ENCODE results near the gene RIMS4.
"Not testable (repeated sequence)": the region's sequence is repeated elsewhere in the genome, so short reads cannot be mapped to it uniquely, and the experiment has no call there.

RIMS4 gene

DNA sequence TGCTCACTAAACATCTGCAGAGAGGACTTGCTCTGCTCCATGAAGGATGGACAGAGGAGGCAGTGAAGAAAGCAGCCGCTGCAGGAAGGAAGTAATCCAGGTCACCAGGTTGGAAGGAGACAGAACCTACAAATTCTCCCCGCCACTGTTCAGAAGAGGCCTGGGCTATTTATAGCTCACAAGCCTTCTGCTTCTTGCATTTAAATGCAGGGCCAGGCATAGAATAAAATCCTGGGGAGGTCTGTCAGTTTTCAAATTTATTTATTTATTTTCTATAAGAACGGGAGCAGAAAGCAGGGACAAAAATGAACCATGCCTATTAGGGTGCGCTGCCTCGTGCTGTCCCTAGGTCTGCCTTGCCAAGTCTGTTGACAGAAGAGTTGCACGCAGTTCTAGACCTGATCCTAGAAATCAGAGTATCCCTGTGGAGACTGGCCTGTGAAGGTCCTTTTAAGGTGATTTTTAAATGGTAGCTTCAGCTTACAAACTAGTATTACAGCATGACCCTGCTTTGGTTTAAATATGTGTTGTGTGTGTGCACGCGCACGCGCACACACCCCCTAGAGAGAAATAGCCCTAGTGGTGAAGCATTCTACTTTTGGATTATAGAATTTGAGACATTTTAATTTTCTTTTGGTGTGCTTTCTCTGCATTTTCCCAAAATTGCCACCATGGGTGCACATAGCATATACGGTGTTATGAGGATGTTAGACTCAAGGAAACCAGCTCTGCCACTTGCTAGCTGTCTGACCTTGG, 19.5 kb downstream of the RIMS4 start:
- DNase-seq = no peak

DNA sequence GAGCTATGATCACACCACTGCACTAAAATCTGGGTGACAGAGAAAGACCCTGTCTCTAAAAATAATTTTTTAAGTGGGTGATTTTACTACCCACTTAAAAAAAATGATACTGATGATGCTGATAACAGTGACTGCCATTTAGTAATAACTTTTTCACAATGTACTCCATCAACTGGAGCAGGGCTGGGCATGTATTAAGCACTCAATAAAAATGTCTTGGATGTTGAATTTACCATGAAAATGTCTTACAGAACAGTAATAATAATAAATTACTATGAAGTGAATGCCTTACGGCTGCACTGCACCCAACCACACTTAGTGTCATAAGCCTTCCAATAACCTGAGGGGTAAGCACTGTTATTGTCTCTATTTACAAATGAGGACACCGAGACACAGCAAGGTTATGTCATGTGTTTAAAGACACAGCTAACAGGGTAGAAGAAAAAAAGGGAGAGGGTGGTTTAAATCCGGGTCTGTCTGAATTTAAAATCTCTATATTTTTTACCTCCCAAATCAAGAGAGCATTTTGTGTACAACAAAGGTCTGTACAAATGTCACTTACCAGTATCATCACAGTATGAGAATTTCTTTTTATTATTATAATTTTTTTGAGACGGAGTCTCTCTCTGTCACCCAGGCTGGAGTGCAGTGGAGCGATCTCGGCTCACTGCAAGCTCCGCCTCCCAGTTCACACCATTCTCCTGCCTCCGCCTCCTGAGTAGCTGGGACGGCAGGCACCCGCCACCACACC, 21.5 kb downstream of the RIMS4 start:
- DNase-seq = no peak

DNA sequence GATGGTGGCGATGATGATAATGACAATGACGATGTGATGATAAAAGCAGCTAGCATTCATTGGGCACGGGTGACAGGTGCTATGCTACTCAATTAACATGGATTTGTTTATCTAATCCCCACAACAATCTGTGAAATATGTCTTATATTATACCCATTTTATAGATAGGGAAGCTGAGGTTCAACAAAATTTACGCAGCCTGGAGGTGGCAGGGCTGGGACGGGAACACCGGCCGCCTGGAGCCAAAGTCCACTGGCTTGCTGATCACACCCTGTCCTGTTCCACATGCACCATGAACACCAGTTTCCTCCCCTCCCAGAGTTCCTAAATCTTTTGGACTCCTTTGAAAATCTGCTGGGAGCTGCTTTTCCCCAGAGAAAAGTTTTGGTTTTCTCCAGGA, 23.0 kb downstream of the RIMS4 start:
- no peak for DNase-seq

DNA sequence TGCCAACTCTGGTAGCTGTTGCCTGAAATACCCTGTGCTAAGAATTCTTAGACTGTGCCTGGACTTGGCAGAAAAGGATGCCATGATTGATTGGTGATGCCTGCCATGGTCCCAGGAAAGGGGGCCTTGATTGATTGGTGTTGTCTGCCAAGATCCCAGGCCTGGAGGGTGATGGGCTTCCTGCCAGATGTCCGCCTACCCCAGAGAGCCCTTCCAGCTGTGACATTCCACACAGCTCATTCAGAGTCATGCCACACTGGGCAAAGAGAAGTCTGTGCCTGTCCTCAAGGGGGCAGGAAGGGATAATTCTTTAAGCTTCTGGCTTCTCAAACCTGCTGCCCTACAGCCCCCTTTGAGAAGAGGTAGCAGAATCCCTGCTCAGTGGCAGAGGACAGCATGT, 24.6 kb downstream of the RIMS4 start:
- no peak for DNase-seq

DNA sequence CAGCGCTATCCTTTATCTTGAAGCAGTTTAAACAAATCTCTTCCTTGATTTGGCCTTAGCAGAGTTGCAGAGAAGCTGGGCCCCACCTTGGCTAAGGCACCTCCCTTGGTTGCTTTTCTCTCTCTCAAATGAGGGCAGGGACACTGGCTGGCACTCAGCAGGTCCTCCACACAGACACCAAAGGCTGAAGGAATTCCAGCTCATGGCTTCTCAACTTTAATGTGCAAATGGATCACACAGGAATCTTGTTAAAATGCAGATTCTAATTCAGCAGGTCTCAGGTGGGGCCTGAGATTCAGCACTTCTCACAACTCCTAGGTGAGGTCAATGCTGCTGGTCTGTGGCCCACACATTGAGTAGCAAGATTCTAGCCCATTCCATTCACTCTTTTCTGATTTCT, 25.7 kb downstream of the RIMS4 start:
- no peak for DNase-seq

DNA sequence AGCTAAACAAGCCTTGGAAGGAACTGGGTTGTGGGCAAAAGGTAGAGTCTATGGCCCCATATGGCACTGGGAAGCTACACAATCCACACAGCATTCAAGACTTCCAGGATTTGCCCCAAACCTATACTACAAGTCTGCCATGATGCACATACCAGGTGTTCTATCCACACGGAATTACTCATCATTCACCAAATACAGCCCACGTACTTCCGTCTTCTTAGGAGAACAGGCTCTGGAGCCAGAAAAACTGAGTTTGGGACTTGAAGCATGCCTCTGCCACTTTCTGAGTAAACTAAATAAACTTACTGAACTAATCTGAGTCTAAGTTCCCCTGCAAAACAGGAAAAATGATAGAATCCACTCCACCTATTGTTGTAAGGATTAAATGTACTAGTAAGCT, 28.6 kb downstream of the RIMS4 start:
- no peak for DNase-seq

DNA sequence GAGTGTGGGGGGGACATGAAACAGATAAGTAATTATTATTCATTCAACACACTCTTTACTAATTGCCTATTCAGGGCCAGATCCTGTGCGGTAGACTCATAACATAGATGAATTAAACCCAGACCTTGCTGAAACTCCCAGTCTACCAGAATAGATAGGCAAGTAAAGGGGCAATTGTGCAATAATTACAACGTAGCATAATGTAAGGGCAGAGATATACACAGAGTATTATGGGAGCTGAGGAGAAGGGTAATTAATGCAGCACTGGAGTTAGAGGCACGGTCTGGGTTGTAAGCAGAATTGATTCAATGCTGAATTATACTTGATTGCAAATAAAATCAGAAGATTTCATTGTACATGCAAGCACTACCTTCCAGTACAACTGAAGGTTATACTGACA, 29.2 kb downstream of the RIMS4 start:
- DNase-seq = no peak

DNA sequence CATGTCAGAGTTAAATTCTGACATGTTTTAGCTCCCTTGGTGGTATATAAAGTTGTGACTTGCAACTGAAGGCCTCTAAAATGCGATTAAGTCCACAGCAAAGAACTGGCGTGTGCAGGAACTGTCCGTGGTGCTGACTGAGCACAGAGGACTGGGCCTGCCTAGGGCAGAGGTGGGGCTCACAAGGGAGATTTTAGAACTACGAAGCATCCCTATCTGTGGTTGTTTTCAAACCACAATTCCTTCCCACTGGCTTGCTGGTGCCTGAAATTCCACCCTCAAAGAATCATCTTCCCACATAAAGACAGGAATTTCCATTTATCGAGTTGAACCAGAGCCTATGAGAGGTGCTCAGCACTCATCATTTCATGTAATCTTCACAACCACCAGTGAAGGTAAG, 30.1 kb downstream of the RIMS4 start:
- no peak for DNase-seq

DNA sequence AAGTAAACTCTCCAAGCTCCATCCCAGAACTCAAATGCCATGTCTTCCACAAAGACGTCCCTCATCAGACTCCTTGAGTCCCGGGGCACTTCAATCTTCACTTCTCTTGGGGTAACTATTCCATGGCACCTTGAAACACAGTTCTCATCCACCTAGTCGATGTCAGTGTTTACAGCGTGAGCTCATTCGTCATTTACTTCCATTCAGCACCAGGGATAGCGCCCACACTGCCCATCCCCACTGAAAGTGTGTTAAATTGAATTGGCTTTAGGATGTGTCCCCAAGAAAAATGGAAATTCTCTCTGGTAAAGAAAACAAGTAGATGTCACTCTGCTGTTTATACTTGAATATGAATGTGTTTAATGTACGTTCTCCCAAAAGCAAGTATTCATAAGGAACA, 33.4 kb downstream of the RIMS4 start:
- DNase-seq = no peak

DNA sequence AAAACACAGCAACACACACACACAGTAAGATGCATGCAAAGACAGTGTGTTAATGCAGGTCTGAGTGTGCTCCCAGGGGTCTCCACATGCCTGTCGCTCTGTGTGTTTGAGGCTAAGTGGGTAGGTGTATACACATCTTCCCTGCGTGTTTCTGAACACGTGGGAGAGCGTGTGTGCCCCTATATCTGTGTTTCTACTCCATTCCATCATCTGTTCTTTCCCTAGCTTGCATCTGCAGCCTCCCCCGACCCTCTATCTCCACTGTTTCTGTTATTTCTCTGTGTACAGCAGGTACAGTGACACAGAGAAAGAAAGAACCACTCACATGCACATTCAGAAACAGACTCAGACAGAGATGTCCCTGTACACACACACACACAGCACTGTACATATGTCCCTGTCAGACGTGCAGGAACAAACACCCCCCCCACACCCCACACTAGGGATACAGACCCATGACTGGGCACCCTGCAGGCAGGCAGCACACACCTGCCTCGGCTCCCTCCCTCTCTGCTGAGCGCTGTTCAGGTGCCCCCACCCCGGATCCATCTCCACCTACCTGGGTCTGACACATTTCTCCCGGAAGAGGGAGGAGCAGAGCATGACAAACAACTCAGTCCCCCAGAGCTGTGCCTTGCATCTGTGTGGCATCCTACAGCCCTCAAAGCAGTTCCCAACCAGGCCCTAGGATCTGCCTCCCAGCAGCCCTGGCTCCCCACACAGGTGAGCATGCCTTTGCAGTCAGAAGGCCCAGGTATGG, 37.1 kb downstream of the RIMS4 start:
- no peak for DNase-seq

DNA sequence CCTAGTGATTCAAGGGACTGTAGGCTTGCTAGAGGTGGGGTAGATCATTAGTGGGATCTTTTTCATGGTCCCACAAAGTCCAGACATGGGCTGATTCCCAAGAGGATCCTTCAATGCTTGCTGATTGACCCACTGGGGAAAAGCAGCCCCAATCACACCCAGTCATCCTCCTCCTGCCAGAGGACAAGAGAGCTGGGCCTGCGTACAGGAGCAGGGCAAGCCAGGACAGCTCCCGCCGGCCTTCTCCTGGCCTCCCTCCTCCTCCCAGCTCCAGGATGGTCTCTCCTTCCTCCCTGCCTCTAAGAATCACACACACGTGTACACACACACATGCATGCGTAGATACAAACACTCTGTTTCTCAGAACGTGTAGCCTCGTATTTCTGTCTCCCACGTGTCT, 37.7 kb downstream of the RIMS4 start:
- no peak for DNase-seq

DNA sequence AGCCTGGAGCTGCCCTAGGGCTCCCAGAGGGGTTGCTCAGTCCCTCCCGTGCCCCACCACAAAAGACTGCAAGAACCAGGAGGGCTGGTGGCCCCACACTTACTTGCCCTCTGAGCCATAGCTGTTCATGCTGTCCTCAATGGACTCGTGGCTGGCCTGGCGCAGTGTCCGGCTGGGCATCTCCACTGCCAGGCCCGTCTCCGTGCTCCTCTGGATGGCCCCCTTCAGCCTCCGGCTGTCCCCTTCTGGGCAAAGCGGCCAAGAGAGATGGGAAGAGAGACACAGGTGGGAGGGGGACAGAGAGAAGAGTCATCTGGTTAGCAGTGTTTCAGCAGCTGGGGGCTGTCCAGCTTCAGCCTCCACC, 39.2 kb downstream of the RIMS4 start:
- no peak for DNase-seq

DNA sequence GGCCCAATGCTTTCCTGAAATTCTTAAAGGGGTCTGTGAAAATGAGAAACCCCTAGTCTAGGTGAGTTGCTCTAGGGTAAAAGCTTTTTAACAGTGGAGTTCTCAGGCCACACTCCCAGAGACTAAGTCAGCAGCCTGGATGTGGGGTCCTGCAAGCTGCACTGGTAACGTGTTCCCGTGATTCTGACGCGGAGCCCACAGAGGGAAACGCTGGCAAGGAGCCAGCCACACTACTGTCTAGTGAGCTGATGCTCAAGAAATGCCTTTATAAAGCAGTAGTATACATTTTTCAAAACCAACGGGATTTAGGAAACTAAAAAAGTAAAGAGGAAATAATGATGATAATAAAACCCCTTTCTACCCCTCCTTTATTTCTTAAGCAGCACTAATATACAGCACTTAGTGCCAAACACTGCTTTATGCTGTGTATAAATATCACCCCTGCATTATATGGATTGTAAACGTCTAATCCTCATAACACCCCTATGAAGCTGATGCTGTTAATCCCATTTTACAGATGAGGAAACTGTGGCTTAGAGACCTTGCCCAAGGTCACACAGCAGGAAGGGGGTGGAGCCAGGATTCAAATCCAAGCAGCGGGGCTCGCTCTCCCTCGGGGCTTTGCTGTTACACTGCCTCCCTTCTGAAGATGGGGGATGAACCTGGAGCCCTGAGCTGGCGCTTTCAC, 39.7 kb downstream of the RIMS4 start:
- DNase-seq = no peak

DNA sequence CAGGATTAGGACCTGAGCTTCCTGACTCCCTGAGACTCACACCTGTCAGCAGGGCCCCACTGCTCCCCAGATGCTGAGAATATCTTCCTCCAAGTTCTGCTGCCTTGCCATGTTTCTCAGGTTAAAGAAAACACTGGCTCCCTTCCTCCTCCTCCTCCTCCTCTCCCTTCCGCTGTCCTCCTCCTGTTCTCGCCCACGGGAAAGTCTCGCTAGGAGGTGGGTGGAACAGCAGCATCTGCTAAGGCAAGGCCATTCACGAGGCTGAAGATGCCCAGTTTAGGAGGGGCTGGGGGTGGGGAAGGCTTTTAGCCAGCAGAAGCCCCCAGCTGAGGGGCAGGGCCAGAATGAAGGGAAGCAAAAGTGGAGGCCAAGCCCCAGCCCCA, 40.9 kb downstream of the RIMS4 start:
- DNase-seq = no peak

DNA sequence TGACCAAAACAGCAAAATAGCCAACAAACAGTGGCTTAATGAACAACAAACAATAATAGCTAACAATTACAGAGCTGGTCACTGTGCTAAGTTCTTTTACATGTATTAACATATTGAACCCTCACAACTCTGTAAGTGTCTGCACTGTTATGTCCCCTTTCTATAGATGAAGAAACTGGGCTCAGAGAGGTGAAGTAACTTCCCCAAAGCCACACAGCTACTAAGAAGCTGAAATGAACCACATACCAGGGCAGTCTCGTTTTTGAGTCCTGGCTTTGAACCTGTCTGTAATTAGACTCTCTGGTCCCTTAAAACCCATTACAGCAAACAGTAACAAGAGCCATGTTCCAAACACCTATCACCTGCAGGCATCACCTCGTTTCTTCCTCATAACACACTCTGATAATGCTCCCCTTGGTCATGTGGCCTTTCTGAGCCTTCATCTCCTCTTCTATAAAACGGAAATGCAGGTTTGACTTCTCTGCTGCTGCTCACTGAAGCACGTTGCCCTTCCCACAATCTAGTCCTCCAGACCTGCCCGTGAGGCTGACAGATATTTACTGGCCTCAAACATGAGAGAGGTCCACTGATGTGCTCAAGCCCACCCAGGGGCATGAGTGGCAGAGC, 41.4 kb downstream of the RIMS4 start:
- no peak for DNase-seq

DNA sequence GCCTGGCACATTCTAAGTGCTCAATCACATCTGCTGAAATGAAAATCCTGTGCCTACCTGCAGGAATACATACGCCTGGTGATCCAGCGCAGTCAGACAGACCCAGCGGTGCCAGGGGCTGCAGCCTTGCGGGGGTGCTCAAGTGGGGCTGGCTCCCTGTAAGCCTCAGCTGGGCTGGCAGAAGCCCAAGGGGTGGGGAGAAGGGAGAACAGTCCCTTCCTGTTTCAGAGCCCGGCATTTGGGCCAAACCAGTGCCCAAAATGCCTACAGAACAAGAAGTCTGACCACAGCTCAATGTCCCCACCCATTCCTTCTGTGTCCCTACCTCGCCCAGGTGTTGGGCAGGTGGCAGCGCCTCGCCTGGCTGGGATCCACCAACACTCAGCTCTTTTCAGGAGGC, 42.1 kb downstream of the RIMS4 start:
- DNase-seq = no peak

DNA sequence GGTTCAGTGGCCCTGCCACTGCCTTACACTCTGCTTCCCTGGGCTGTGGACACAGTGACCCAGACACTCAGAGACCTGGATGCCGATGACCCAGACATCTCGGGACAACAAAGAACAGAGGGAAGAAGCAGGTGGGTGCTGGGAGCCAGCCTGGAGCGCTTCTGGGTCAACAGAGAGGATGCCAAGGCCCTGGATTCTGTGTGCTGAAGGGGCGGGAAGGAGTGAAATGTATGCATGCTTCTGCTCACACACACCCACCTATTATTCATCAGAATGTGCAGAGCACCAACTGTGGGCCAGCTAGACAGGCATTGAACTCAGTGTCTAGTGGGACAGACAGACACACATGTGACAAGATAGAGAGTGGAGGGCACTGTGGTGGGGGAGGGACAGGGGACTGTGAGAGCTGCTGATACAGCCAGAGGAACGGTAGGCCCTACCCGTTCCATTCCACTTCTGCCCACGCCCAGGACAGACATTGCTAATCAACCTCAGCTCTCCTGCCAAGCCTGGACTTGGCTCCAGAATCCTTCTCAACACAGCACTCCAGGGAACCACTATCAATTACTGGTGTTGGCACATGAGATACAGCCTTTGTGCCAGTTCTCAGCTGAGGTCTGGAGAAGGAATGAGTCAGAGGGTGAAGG, 44.5 kb downstream of the RIMS4 start:
- DNase-seq = no peak

DNA sequence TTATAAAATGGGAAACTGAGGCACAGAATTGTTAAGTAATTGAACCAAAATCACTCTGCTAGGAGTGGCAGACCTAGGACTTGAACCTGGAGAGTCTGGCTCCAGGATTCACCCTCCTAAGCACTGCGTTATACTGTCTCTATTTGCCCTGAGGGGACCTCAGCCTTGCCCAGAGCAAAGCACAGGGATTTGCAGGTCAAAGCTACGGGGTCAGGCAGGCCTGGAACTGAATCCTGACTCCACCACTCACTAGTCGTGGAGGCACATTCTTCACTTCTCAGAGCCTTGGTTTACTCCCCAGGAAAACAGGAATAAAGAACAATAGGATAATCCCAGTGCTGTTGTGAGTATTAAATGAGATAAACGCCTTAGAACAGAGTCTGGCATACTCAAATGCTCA, 45.3 kb downstream of the RIMS4 start:
- DNase-seq = no peak

DNA sequence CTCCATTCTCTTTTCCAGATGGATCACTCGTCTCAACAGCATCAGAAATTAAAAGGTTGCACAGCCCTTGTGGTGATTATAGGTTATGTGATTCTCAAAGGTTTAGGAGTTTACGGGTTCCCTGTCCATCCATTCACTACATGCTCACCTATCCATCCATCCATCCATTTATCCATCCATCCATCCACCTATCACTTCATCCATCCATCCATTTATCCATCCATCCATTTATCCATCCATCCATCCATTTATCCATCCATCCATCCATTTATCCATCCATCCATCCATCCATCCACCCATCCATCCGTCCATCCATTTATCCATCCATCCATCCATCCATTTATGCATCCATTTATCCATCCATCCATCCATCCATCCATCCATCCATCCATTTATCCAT, 46.5 kb downstream of the RIMS4 start:
- not testable (repeated sequence) for DNase-seq

DNA sequence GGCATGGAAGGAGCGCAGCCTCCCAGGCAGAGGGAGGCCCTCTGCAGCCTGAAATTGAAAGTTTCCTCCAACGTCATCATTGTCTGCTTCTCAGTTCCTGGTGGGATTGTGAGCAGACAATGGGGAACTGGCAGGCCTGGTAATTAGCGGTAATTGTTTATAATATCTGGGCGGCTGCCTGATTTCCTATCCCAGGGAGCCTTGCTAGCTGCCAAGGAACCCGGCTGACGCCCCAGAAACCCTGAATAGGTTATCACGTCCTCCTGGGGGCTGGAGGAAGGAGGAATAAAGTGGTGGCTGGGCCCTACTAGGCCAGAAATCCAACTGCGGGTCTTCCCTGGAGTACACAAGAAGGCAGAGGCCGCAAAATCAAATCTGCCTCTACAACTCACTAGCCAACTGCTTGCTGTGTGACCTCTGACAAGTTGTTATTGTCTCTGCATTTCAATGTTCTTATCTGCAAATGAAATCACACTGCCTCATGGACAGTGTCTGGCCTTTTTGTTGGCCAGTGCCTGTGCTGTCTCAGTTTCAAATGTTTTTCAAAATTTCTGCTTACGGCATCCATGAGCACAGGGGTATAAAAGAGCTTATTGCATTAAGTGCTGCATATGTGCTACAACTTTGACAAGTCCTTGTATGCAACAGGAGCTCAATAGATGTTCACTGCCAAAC, 47.7 kb downstream of the RIMS4 start:
- no peak for DNase-seq

DNA sequence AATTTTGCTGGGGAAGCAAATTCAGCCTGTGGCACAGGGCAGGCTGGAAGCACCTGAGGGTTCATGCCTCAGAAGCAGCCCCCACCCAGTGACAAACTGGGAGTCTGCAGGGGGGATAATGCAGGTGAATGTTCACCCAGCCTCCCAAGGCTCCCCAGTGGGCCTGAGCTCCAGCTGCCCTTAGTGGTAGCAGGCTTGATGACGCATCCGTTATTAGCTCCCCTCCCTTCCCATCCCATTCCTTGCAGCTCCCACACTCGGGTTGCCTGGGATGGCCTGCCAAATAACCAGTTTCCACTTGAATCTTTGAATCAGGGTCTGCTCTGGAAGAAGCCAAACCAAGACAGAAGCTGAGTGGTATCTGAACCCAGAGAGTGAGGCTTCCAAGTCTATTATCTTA, 48.9 kb downstream of the RIMS4 start:
- DNase-seq = no peak

DNA sequence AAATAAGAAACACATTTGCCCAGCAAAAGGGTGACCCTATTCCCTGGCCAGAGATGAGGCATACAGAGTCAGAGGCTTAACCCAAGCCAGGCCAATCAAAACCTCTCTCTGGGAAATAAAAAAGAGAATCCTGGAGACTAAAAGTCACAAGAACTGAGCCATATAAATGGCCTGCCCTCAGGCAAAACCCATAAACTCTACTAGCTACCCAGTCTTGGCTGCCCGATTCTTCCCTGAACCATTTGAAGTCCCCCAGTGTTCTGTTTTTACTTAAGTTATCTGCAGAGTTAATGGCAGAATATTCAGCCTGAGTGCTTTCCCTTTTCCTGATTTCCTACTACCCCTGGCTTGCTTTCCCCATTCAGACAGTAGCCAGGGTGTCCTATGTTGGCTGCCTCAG, 50.8 kb downstream of the RIMS4 start:
- DNase-seq = no peak

All from NCI-H748 treated with DMSO at 0.1 percent for 48 hours (cell line).